Parathyroid adenoma (tissue), 2 donors: Measurements from ENCODE around the gene MOCOS.

Source experiments
- H2AFZ ChIP-seq: fragments of 300-600 bp; sonication (generic); one replicate; pipeline ENCODE4 v1.7.0; 2017; ENCODE audit warnings: antibody characterized with exemption, mild to moderate bottlenecking
- H3K27ac ChIP-seq: fragments of 300-600 bp; sonication (generic); one replicate; pipeline ENCODE4 v1.7.0; 2017
- H3K27me3 ChIP-seq: fragments of 300-600 bp; sonication (generic); one replicate; pipeline ENCODE4 v1.7.0; 2017; ENCODE audit warnings: low read length; ENCODE audit not compliant: control insufficient read depth, insufficient read depth
- H3K36me3 ChIP-seq: fragments of 300-600 bp; sonication (generic); one replicate; pipeline ENCODE4 v1.7.0; 2017; ENCODE audit warnings: low read length; ENCODE audit not compliant: control insufficient read depth, insufficient read depth
- H3K4me1 ChIP-seq: fragments of 300-600 bp; sonication (generic); one replicate; pipeline ENCODE4 v1.7.0; 2017; ENCODE audit warnings: control low read depth
- H3K4me2 ChIP-seq: fragments of 300-600 bp; sonication (generic); one replicate; pipeline ENCODE4 v1.7.0; 2017; ENCODE audit warnings: low read length
- H3K4me3 ChIP-seq: fragments of 300-600 bp; sonication (generic); one replicate; pipeline ENCODE4 v1.7.0; 2017; ENCODE audit warnings: low read depth, low read length
- H3K79me2 ChIP-seq: fragments of 300-600 bp; sonication (generic); one replicate; pipeline ENCODE4 v1.7.0; 2017; ENCODE audit warnings: control low read depth
- H3K9ac ChIP-seq: fragments of 300-600 bp; sonication (generic); one replicate; pipeline ENCODE4 v1.7.0; 2017; ENCODE audit warnings: mild to moderate bottlenecking
- H3K9me3 ChIP-seq: fragments of 300-600 bp; sonication (generic); one replicate; pipeline ENCODE4 v1.7.0; 2017; ENCODE audit warnings: low read length; ENCODE audit not compliant: control insufficient read depth
- CTCF ChIP-seq: fragments of 300-600 bp; sonication (generic); IDR thresholded peaks from one replicate; pipeline ENCODE4 v1.7.0; 2017; ENCODE audit warnings: antibody characterized with exemption, mild to moderate bottlenecking
- donor health status: primary hyperparathyroidism.

MOCOS gene

GRCh38 chr18:36196238-36196995 lies 9.1 kb downstream of the MOCOS start:
- H2AFZ ChIP-seq: peak overlapping the region; percentile 14
- H3K9ac ChIP-seq: no peak overlapping the region
- no peaks in the 10 kb centered on the region for H3K27me3 ChIP-seq
- H3K27ac ChIP-seq: no peak overlapping the region
- H3K36me3 ChIP-seq: no peaks in the 10 kb centered on the region
- no peaks in the 10 kb centered on the region for H3K9me3 ChIP-seq
- no peak for TF ChIP-seq CTCF
- H3K4me2 ChIP-seq: no peak overlapping the region
- no peak overlapping the region for H3K4me3 ChIP-seq
- H3K79me2 ChIP-seq: no peaks in the 10 kb centered on the region
- H3K4me1 ChIP-seq: peaks cover 24% of the 10 kb centered on the region

GRCh38 chr18:36197511-36198166 lies 10.3 kb downstream of the MOCOS start:
- H3K36me3 ChIP-seq: no peaks in the 10 kb centered on the region
- no peak overlapping the region for H3K9ac ChIP-seq
- H3K79me2 ChIP-seq: no peaks in the 10 kb centered on the region
- H3K27me3 ChIP-seq: no peaks in the 10 kb centered on the region
- no peak for TF ChIP-seq CTCF
- H3K4me3 ChIP-seq: no peak overlapping the region
- no peak overlapping the region for H3K4me2 ChIP-seq
- peaks cover 24% of the 10 kb centered on the region for H3K4me1 ChIP-seq
- no peaks in the 10 kb centered on the region for H3K9me3 ChIP-seq
- H2AFZ ChIP-seq: no peak overlapping the region
- no peak overlapping the region for H3K27ac ChIP-seq

- no peak overlapping the region for H3K27ac ChIP-seq
- peaks cover 20% of the 10 kb centered on the region for H3K4me1 ChIP-seq
- no peak overlapping the region for H3K9ac ChIP-seq
- H3K79me2 ChIP-seq: no peaks in the 10 kb centered on the region
- no peak overlapping the region for H3K4me3 ChIP-seq
- H3K36me3 ChIP-seq: no peaks in the 10 kb centered on the region
- H2AFZ ChIP-seq: no peak overlapping the region
- no peaks in the 10 kb centered on the region for H3K9me3 ChIP-seq
- H3K27me3 ChIP-seq: no peaks in the 10 kb centered on the region
- H3K4me2 ChIP-seq: no peak overlapping the region
- no peak for TF ChIP-seq CTCF
These were observed 12.5 kb downstream of the MOCOS start for GRCh38 chr18:36199691-36200295.

GRCh38 chr18:36200354-36200771 lies 13.1 kb downstream of the MOCOS start:
- peaks cover 16% of the 10 kb centered on the region for H3K4me1 ChIP-seq
- no peaks in the 10 kb centered on the region for H3K36me3 ChIP-seq
- no peak for TF ChIP-seq CTCF
- no peaks in the 10 kb centered on the region for H3K9me3 ChIP-seq
- no peak overlapping the region for H3K4me2 ChIP-seq
- no peaks in the 10 kb centered on the region for H3K27me3 ChIP-seq
- H3K9ac ChIP-seq: no peak overlapping the region
- H3K27ac ChIP-seq: no peak overlapping the region
- no peak overlapping the region for H3K4me3 ChIP-seq
- no peak overlapping the region for H2AFZ ChIP-seq
- H3K79me2 ChIP-seq: no peaks in the 10 kb centered on the region
